ENCODE measurements around the gene GNLY.

GRCh38 chr2:85712849-85713612 is 18.9 kb downstream of the GNLY start:
- TF ChIP-seq ZBTB7A (IDR thresholded peaks at IDR 0.05; ENCODE audit: low read depth): no peak
- TF ChIP-seq CREB1 (IDR thresholded peaks at IDR 0.05; ENCODE audit: low read depth): no peak
- TF ChIP-seq EP300 (IDR thresholded peaks at IDR 0.05; ENCODE audit: borderline replicate concordance): no peak
- TF ChIP-seq RAD21 (IDR thresholded peaks at IDR 0.05; ENCODE audit: low read depth): no peak
- no peak for TF ChIP-seq CEBPB (IDR thresholded peaks at IDR 0.05)
- TF ChIP-seq USF1 (IDR thresholded peaks at IDR 0.05): no peak
- no peak for TF ChIP-seq MAX (IDR thresholded peaks at IDR 0.05)
- no peak for TF ChIP-seq YY1 (IDR thresholded peaks at IDR 0.05; ENCODE audit: low read depth)
- no peak for TF ChIP-seq TEAD4 (IDR thresholded peaks at IDR 0.05)
- TF ChIP-seq, protein P1, sequence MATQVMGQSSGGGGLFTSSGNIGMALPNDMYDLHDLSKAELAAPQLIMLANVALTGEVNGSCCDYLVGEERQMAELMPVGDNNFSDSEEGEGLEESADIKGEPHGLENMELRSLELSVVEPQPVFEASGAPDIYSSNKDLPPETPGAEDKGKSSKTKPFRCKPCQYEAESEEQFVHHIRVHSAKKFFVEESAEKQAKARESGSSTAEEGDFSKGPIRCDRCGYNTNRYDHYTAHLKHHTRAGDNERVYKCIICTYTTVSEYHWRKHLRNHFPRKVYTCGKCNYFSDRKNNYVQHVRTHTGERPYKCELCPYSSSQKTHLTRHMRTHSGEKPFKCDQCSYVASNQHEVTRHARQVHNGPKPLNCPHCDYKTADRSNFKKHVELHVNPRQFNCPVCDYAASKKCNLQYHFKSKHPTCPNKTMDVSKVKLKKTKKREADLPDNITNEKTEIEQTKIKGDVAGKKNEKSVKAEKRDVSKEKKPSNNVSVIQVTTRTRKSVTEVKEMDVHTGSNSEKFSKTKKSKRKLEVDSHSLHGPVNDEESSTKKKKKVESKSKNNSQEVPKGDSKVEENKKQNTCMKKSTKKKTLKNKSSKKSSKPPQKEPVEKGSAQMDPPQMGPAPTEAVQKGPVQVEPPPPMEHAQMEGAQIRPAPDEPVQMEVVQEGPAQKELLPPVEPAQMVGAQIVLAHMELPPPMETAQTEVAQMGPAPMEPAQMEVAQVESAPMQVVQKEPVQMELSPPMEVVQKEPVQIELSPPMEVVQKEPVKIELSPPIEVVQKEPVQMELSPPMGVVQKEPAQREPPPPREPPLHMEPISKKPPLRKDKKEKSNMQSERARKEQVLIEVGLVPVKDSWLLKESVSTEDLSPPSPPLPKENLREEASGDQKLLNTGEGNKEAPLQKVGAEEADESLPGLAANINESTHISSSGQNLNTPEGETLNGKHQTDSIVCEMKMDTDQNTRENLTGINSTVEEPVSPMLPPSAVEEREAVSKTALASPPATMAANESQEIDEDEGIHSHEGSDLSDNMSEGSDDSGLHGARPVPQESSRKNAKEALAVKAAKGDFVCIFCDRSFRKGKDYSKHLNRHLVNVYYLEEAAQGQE (IDR thresholded peaks at IDR 0.05; ENCODE audit: low read depth): no peak
- TF ChIP-seq NFIC (IDR thresholded peaks at IDR 0.05): no peak
- no peak for TF ChIP-seq EGR1 (IDR thresholded peaks at IDR 0.05)
- TF ChIP-seq TAF1 (IDR thresholded peaks at IDR 0.05; ENCODE audit: low read depth): no peak

Measured in Ishikawa (cell line).